ENCODE data around the gene ZNF587.
A peak's percentile ranks its signal among the peaks of the same experiment; 100 is the strongest.
"Not testable (repeated sequence)": the region's sequence is repeated elsewhere in the genome, so short reads cannot be mapped to it uniquely, and the experiment has no call there.

ZNF587 gene

GRCh38 chr19:57890706-57891105 lies 41.0 kb downstream of the ZNF587 start:
- H3K4me1 Mint-ChIP-seq, result peaks cover 34% of the 10 kb centered on the region
- H3K27me3 Mint-ChIP-seq, ATAC-seq, H3K4me3 Mint-ChIP-seq, H3K9me3 Mint-ChIP-seq, H3K27ac Mint-ChIP-seq: not testable (repeated sequence)
- H3K36me3 Mint-ChIP-seq, result peaks cover 28% of the 10 kb centered on the region

- Mint-ChIP-seq H3K4me1 (peaks cover 15% of the 10 kb centered on the region), H3K27ac (no peak overlapping the region), H3K4me3 (no peak overlapping the region), H3K27me3 (no peaks in the 10 kb centered on the region), H3K36me3 (peaks cover 13% of the 10 kb centered on the region), H3K9me3 (no peaks in the 10 kb centered on the region)
- ATAC-seq, result no peak
Measured at GRCh38 chr19:57900311-57900710, 50.7 kb downstream of the ZNF587 start.

GRCh38 chr19:57903618-57904184 lies 54.0 kb downstream of the ZNF587 start:
- ATAC-seq, result no peak
- Mint-ChIP-seq H3K4me3 (no peak overlapping the region), H3K27me3 (no peaks in the 10 kb centered on the region), H3K27ac (peak overlapping the region; percentile 2), H3K36me3 (peaks cover 23% of the 10 kb centered on the region), H3K4me1 (peaks cover 20% of the 10 kb centered on the region), H3K9me3 (no peaks in the 10 kb centered on the region)

- peak; percentile 75 for ATAC-seq
- Mint-ChIP-seq H3K9me3 (no peaks in the 10 kb centered on the region), H3K27ac (peak overlapping the region; percentile 2), H3K4me1 (peaks cover 20% of the 10 kb centered on the region), H3K27me3 (no peaks in the 10 kb centered on the region), H3K36me3 (peaks cover 34% of the 10 kb centered on the region), H3K4me3 (no peak overlapping the region)
Measured at GRCh38 chr19:57905258-57905657, 55.6 kb downstream of the ZNF587 start.

- peaks cover 32% of the 10 kb centered on the region for H3K4me1 Mint-ChIP-seq
- ATAC-seq, result no peak
- peaks cover 48% of the 10 kb centered on the region for H3K36me3 Mint-ChIP-seq
- H3K27ac Mint-ChIP-seq, result no peak overlapping the region
- H3K9me3 Mint-ChIP-seq, result no peaks in the 10 kb centered on the region
- no peak overlapping the region for H3K4me3 Mint-ChIP-seq
- H3K27me3 Mint-ChIP-seq, result no peaks in the 10 kb centered on the region
Measured at GRCh38 chr19:57907394-57907793, 57.7 kb downstream of the ZNF587 start.

- no peak for ATAC-seq
- Mint-ChIP-seq H3K4me1 (peaks cover 45% of the 10 kb centered on the region), H3K27me3 (no peaks in the 10 kb centered on the region), H3K36me3 (peaks cover 68% of the 10 kb centered on the region), H3K9me3 (peaks cover 4% of the 10 kb centered on the region), H3K4me3 (peak overlapping the region; percentile 35), H3K27ac (no peak overlapping the region)
Measured at GRCh38 chr19:57914531-57914930, 64.9 kb downstream of the ZNF587 start.
